ENCODE data around the gene WDR64.

Gene WDR64

GRCh38 chr1:241638099-241638682 is 13.9 kb upstream of the WDR64 start:
- CTCF ChIA-PET: interaction anchor here (0.8 to 1.1 kb wide), 2 partner anchors 9 to 11 kb away, joined by 4 to 5 read pairs; no protein-coding TSS in a partner anchor
- DNase-seq: no peak
- peaks cover 3% of the 10 kb centered on the region for H3K9me3 Mint-ChIP-seq
- H3K36me3 Mint-ChIP-seq: peaks cover 30% of the 10 kb centered on the region
- H3K4me1 Mint-ChIP-seq: peaks cover 40% of the 10 kb centered on the region
- H3K27ac Mint-ChIP-seq: peak overlapping the region; percentile 28
- H3K4me3 Mint-ChIP-seq: peak overlapping the region; percentile 80
- H3K27me3 Mint-ChIP-seq: no peaks in the 10 kb centered on the region

GRCh38 chr1:241638909-241639622 is 13.0 kb upstream of the WDR64 start:
- Mint-ChIP-seq H3K4me3 (peak overlapping the region; percentile 80), H3K9me3 (peaks cover 3% of the 10 kb centered on the region), H3K27me3 (no peaks in the 10 kb centered on the region), H3K36me3 (peaks cover 27% of the 10 kb centered on the region), H3K27ac (peak overlapping the region; percentile 87), H3K4me1 (peaks cover 40% of the 10 kb centered on the region)
- no peak for DNase-seq
- CTCF ChIA-PET: no interaction called here

GRCh38 chr1:241639623-241640148 is 12.4 kb upstream of the WDR64 start:
- Mint-ChIP-seq H3K4me1 (peaks cover 40% of the 10 kb centered on the region), H3K9me3 (peaks cover 3% of the 10 kb centered on the region), H3K27ac (peak overlapping the region; percentile 87), H3K4me3 (peak overlapping the region; percentile 80), H3K36me3 (peaks cover 22% of the 10 kb centered on the region), H3K27me3 (no peaks in the 10 kb centered on the region)
- CTCF ChIA-PET: interaction anchor here (0.9 kb wide), 1 partner anchor 38 kb away, joined by 3 read pairs; no protein-coding TSS in a partner anchor
- peak; percentile 66 for DNase-seq

- Mint-ChIP-seq H3K4me1 (peaks cover 36% of the 10 kb centered on the region), H3K9me3 (peaks cover 3% of the 10 kb centered on the region), H3K4me3 (peak within 1 kb of the TSS; percentile 80), H3K27ac (peak within 1 kb of the TSS; percentile 87), H3K36me3 (peaks cover 16% of the 10 kb centered on the region), H3K27me3 (no peaks in the 10 kb centered on the region)
- DNase-seq: peak; percentile 93
- CTCF ChIA-PET: interaction anchor here (0.9 kb wide), 2 partner anchors 13 to 37 kb away, joined by 3 read pairs; no protein-coding TSS in a partner anchor
Measured at GRCh38 chr1:241640149-241640866, 11.8 kb upstream of the WDR64 start, which contains the start of the genes CHML and OPN3. CHML (minus strand) TSS chr1:241640369; CDS start chr1:241635766, 4,603 bp downstream. OPN3 (minus strand) TSS chr1:241640369; CDS start chr1:241640254, 115 bp downstream.

GRCh38 chr1:241640867-241641622 is 11.0 kb upstream of the WDR64 start:
- H3K4me3 Mint-ChIP-seq: peak overlapping the region; percentile 66
- no peak for DNase-seq
- peaks cover 3% of the 10 kb centered on the region for H3K9me3 Mint-ChIP-seq
- H3K27me3 Mint-ChIP-seq: no peaks in the 10 kb centered on the region
- H3K36me3 Mint-ChIP-seq: peaks cover 11% of the 10 kb centered on the region
- H3K27ac Mint-ChIP-seq: peak overlapping the region; percentile 86
- CTCF ChIA-PET: interaction anchor here (0.9 to 1.1 kb wide), 3 partner anchors 13 to 37 kb away, joined by 3 read pairs; no protein-coding TSS in a partner anchor
- H3K4me1 Mint-ChIP-seq: peaks cover 32% of the 10 kb centered on the region

GRCh38 chr1:241641773-241642592 is 10.1 kb upstream of the WDR64 start:
- peaks cover 9% of the 10 kb centered on the region for H3K36me3 Mint-ChIP-seq
- peaks cover 3% of the 10 kb centered on the region for H3K9me3 Mint-ChIP-seq
- CTCF ChIA-PET: interaction anchor here (1.1 kb wide), 1 partner anchor 12 kb away, joined by 3 read pairs; no protein-coding TSS in a partner anchor

GRCh38 chr1:241642593-241642944 is 9.5 kb upstream of the WDR64 start:
- no peak for DNase-seq
- H3K36me3 Mint-ChIP-seq: peaks cover 5% of the 10 kb centered on the region

More at GRCh38 chr1:241641773-241642592, 10.1 kb upstream of the WDR64 start:
- H3K27ac Mint-ChIP-seq: no peak overlapping the region
- H3K4me3 Mint-ChIP-seq: no peak overlapping the region
- no peak for DNase-seq
- H3K27me3 Mint-ChIP-seq: no peaks in the 10 kb centered on the region
- peaks cover 25% of the 10 kb centered on the region for H3K4me1 Mint-ChIP-seq

GRCh38 chr1:241644259-241644658 is 7.8 kb upstream of the WDR64 start:
- H3K9me3 Mint-ChIP-seq: peaks cover 3% of the 10 kb centered on the region
- CTCF ChIA-PET: interaction anchor here (1.7 kb wide), 1 partner anchor 17 kb away, joined by 5 read pairs; no protein-coding TSS in a partner anchor
- peaks cover 5% of the 10 kb centered on the region for H3K4me1 Mint-ChIP-seq
- DNase-seq: no peak
- H3K27me3 Mint-ChIP-seq: no peaks in the 10 kb centered on the region
- no peak overlapping the region for H3K27ac Mint-ChIP-seq
- H3K36me3 Mint-ChIP-seq: no peaks in the 10 kb centered on the region
- no peak overlapping the region for H3K4me3 Mint-ChIP-seq

More at GRCh38 chr1:241642593-241642944, 9.5 kb upstream of the WDR64 start:
- H3K9me3 Mint-ChIP-seq: peaks cover 3% of the 10 kb centered on the region
- H3K27ac Mint-ChIP-seq: no peak overlapping the region
- no peaks in the 10 kb centered on the region for H3K27me3 Mint-ChIP-seq
- peaks cover 20% of the 10 kb centered on the region for H3K4me1 Mint-ChIP-seq
- H3K4me3 Mint-ChIP-seq: no peak overlapping the region
- CTCF ChIA-PET: interaction anchor here (1.7 kb wide), 1 partner anchor 15 kb away, joined by 5 read pairs; no protein-coding TSS in a partner anchor

GRCh38 chr1:241645199-241645598 is 6.9 kb upstream of the WDR64 start:
- Mint-ChIP-seq H3K36me3 (no peaks in the 10 kb centered on the region), H3K4me1 (peaks cover 5% of the 10 kb centered on the region), H3K27me3 (peaks cover 2% of the 10 kb centered on the region), H3K4me3 (no peak overlapping the region), H3K27ac (no peak overlapping the region), H3K9me3 (peaks cover 3% of the 10 kb centered on the region)
- DNase-seq: no peak
- CTCF ChIA-PET: interaction anchor here (0.9 kb wide), 1 partner anchor 25 kb away, joined by 3 read pairs; no protein-coding TSS in a partner anchor

- no peak for DNase-seq
- peaks cover 3% of the 10 kb centered on the region for H3K9me3 Mint-ChIP-seq
- no peak overlapping the region for H3K27ac Mint-ChIP-seq
- H3K36me3 Mint-ChIP-seq: no peaks in the 10 kb centered on the region
- H3K4me3 Mint-ChIP-seq: no peak overlapping the region
- H3K4me1 Mint-ChIP-seq: no peaks in the 10 kb centered on the region
- peaks cover 5% of the 10 kb centered on the region for H3K27me3 Mint-ChIP-seq
- CTCF ChIA-PET: no interaction called here
Measured at GRCh38 chr1:241646201-241646600, 5.9 kb upstream of the WDR64 start.

- DNase-seq: no peak
- Mint-ChIP-seq H3K27ac (no peak overlapping the region), H3K27me3 (peaks cover 5% of the 10 kb centered on the region), H3K4me3 (no peak overlapping the region), H3K4me1 (no peaks in the 10 kb centered on the region), H3K36me3 (no peaks in the 10 kb centered on the region), H3K9me3 (no peaks in the 10 kb centered on the region)
- CTCF ChIA-PET: interaction anchor here (0.6 kb wide), 1 partner anchor 348 kb away, joined by 6 read pairs; no protein-coding TSS in a partner anchor
Measured at GRCh38 chr1:241647658-241648057, 4.4 kb upstream of the WDR64 start.

GRCh38 chr1:241648159-241648558 is 3.9 kb upstream of the WDR64 start:
- peaks cover 5% of the 10 kb centered on the region for H3K27me3 Mint-ChIP-seq
- DNase-seq: no peak
- CTCF ChIA-PET: interaction anchor here (0.6 kb wide), 1 partner anchor 348 kb away, joined by 6 read pairs; no protein-coding TSS in a partner anchor
- H3K4me3 Mint-ChIP-seq: no peak overlapping the region
- no peaks in the 10 kb centered on the region for H3K9me3 Mint-ChIP-seq
- H3K36me3 Mint-ChIP-seq: no peaks in the 10 kb centered on the region
- H3K4me1 Mint-ChIP-seq: no peaks in the 10 kb centered on the region
- no peak overlapping the region for H3K27ac Mint-ChIP-seq
